NCI-H69 (cell line): ENCODE results near the gene PPP2R5E.
A peak's percentile ranks its signal among the peaks of the same experiment; 100 is the strongest.

Experiments used
- DNase-seq: peaks from one replicate; lab custom pipeline; 2025; lab: John Stamatoyannopoulos, UW

Gene PPP2R5E

GRCh38 chr14:63375769-63376168 lies 167.4 kb downstream of the PPP2R5E start:
- DNase-seq, result no peak

GRCh38 chr14:63371613-63372012 lies 171.6 kb downstream of the PPP2R5E start:
- peak; percentile 28 for DNase-seq

GRCh38 chr14:63371033-63371432 lies 172.1 kb downstream of the PPP2R5E start:
- DNase-seq, result no peak

- no peak for DNase-seq
These were observed 175.3 kb downstream of the PPP2R5E start for GRCh38 chr14:63367742-63368364.

GRCh38 chr14:63362389-63362819 lies 180.8 kb downstream of the PPP2R5E start:
- peak; percentile 97 for DNase-seq

- peak; percentile 67 for DNase-seq
These were observed 181.4 kb downstream of the PPP2R5E start for GRCh38 chr14:63361790-63362189.

GRCh38 chr14:63357841-63358240 lies 185.3 kb downstream of the PPP2R5E start:
- DNase-seq, result no peak

GRCh38 chr14:63345826-63346225 lies 197.4 kb downstream of the PPP2R5E start:
- DNase-seq, result peak; percentile 72

GRCh38 chr14:63344336-63344735 lies 198.8 kb downstream of the PPP2R5E start:
- no peak for DNase-seq

GRCh38 chr14:63343878-63344277 lies 199.3 kb downstream of the PPP2R5E start:
- peak; percentile 14 for DNase-seq

GRCh38 chr14:63342371-63342770 lies 200.8 kb downstream of the PPP2R5E start:
- DNase-seq, result peak; percentile 89

- no peak for DNase-seq
These were observed 214.1 kb downstream of the PPP2R5E start for GRCh38 chr14:63328787-63329737.

GRCh38 chr14:63326840-63327239 lies 216.3 kb downstream of the PPP2R5E start:
- DNase-seq, result no peak

- no peak for DNase-seq
These were observed 220.1 kb downstream of the PPP2R5E start for GRCh38 chr14:63322897-63323573.

GRCh38 chr14:63322472-63322871 lies 220.7 kb downstream of the PPP2R5E start:
- DNase-seq, result no peak
